ENCODE results near the gene PHF21B. TPM values are rescaled to one million over a fixed set of nuclear protein-coding genes. Genes with fewer than 3 reads are reported as not detected.

PHF21B gene
- total RNA-seq, 1 donor from 2014 or later: 6.7 TPM

DNA sequence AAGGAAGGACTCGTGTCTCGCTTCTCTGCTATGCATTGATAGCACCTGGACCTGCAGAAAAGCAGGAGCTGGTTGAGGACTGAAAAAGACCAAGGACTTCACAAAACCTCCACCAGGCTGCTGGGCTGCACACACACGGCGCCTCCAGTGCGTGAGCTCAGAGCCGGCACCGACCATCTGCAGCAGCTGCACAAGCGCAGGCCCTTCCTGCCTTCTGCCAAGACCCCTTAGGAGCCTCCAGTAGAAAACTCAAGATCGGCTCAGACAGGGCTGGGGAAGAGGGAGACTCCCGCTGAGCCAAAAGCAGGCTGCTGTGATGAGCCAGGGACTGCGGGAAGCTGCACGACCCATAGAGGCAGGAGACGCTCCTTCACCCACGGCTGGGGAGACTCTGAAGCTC, 70.9 kb downstream of the PHF21B start:
- Mint-ChIP-seq H3K4me3 (no peak overlapping the region), H3K36me3 (peaks cover 11% of the 10 kb centered on the region), H3K27ac (peak overlapping the region; percentile 50), H3K4me1 (peaks cover 36% of the 10 kb centered on the region), H3K27me3 (ENCODE audit: insufficient read depth, low read depth) (peaks cover 4% of the 10 kb centered on the region), H3K9me3 (no peaks in the 10 kb centered on the region)
- H3K27ac ChIP-seq: no peak overlapping the region
- TF ChIP-seq, protein P1, sequence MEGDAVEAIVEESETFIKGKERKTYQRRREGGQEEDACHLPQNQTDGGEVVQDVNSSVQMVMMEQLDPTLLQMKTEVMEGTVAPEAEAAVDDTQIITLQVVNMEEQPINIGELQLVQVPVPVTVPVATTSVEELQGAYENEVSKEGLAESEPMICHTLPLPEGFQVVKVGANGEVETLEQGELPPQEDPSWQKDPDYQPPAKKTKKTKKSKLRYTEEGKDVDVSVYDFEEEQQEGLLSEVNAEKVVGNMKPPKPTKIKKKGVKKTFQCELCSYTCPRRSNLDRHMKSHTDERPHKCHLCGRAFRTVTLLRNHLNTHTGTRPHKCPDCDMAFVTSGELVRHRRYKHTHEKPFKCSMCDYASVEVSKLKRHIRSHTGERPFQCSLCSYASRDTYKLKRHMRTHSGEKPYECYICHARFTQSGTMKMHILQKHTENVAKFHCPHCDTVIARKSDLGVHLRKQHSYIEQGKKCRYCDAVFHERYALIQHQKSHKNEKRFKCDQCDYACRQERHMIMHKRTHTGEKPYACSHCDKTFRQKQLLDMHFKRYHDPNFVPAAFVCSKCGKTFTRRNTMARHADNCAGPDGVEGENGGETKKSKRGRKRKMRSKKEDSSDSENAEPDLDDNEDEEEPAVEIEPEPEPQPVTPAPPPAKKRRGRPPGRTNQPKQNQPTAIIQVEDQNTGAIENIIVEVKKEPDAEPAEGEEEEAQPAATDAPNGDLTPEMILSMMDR (IDR thresholded peaks at IDR 0.05): no peak
- TF ChIP-seq EZH2 (IDR thresholded peaks at IDR 0.05): no peak
- no peak for TF ChIP-seq EZH2phosphoT487 (IDR thresholded peaks at IDR 0.05)
- DNase-seq (ENCODE audit: low spot score): no peak
- H4K20me1 ChIP-seq (ENCODE audit: low read depth): peaks cover 93% of the 10 kb centered on the region
- no peak overlapping the region for H2AFZ ChIP-seq (replicated peaks)
- H3K36me3 ChIP-seq: no peaks in the 10 kb centered on the region
- no peak overlapping the region for H3K9ac ChIP-seq
- peaks cover 85% of the 10 kb centered on the region for H3K79me2 ChIP-seq (ENCODE audit: low read depth)
- no peaks in the 10 kb centered on the region for H3K27me3 ChIP-seq
- H3K9me3 ChIP-seq (ENCODE audit: low read depth): no peaks in the 10 kb centered on the region
- H3K4me3 ChIP-seq: no peak overlapping the region
- H3K4me2 ChIP-seq: no peak overlapping the region
- H3K4me1 ChIP-seq: peaks cover 45% of the 10 kb centered on the region
- peaks cover 14% of the 10 kb centered on the region for H3F3A ChIP-seq (ENCODE audit: low read depth)

DNA sequence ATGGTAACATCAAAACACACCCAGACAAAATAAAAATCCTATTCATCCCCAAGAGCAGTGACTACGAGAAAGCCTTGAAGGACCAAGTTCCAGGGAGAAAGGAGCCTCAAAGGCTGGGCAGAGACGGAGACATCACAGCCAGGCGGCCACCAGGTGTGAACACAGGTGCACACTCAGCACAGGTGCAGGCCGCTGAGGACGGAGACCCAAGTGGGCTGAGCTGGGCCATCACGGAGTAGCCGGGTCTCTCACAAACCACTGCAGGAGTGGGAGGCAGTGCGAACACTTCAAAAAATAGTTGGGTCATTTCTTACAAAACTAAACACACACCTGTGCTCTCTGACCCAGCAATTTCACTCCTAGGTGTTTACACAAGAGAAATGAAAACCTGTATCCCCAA, 72.6 kb downstream of the PHF21B start:
- Mint-ChIP-seq H3K27me3 (ENCODE audit: insufficient read depth, low read depth) (peaks cover 4% of the 10 kb centered on the region), H3K9me3 (no peaks in the 10 kb centered on the region), H3K27ac (no peak overlapping the region), H3K4me3 (no peak overlapping the region), H3K36me3 (peaks cover 23% of the 10 kb centered on the region), H3K4me1 (peaks cover 37% of the 10 kb centered on the region)
- TF ChIP-seq, protein P1 (IDR thresholded peaks at IDR 0.05): no peak
- TF ChIP-seq EZH2phosphoT487 (IDR thresholded peaks at IDR 0.05) (no peak), EZH2 (IDR thresholded peaks at IDR 0.05) (no peak)
- Histone ChIP-seq H2AFZ (replicated peaks) (no peak overlapping the region), H3K9me3 (ENCODE audit: low read depth) (no peaks in the 10 kb centered on the region), H3K27ac (no peak overlapping the region), H3K4me1 (peaks cover 34% of the 10 kb centered on the region), H3K4me3 (no peak overlapping the region), H3K27me3 (no peaks in the 10 kb centered on the region), H3K4me2 (no peak overlapping the region), H4K20me1 (ENCODE audit: low read depth) (peaks cover 88% of the 10 kb centered on the region), H3F3A (ENCODE audit: low read depth) (peaks cover 14% of the 10 kb centered on the region), H3K36me3 (no peaks in the 10 kb centered on the region), H3K9ac (no peak overlapping the region), H3K79me2 (ENCODE audit: low read depth) (peaks cover 70% of the 10 kb centered on the region)
- no peak for DNase-seq (ENCODE audit: low spot score)

DNA sequence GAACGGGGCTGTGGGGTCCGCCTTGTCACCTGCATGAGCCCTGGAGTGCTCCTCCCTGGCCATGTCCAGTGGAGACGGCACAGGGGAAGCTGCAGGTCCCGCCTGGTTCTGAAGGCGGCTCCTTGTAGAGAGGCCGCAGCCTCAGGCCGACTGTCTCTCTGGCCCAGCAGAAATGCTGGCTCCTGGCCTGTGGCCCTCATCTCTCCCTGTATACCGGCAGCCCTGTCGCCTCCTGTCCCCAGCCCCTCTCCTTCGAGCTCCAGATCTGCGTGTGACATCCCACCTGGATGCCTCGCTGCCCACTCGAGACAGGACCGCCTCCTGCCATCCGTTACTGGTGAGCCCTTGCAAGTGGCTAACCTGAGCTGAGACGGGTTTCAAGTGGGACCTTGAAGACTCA, 73.6 kb downstream of the PHF21B start:
- H2AFZ ChIP-seq (replicated peaks): no peak overlapping the region
- no peak overlapping the region for H3K27ac Mint-ChIP-seq
- DNase-seq (ENCODE audit: low spot score): no peak
- no peaks in the 10 kb centered on the region for H3K9me3 ChIP-seq (ENCODE audit: low read depth)
- H4K20me1 ChIP-seq (ENCODE audit: low read depth): peaks cover 88% of the 10 kb centered on the region
- no peak overlapping the region for H3K4me3 Mint-ChIP-seq
- H3K36me3 ChIP-seq: no peaks in the 10 kb centered on the region
- no peak for TF ChIP-seq EZH2 (IDR thresholded peaks at IDR 0.05)
- TF ChIP-seq, protein P1 (IDR thresholded peaks at IDR 0.05): no peak
- no peak for TF ChIP-seq EZH2phosphoT487 (IDR thresholded peaks at IDR 0.05)
- H3K9me3 Mint-ChIP-seq: no peaks in the 10 kb centered on the region
- peaks cover 23% of the 10 kb centered on the region for H3K36me3 Mint-ChIP-seq
- peaks cover 65% of the 10 kb centered on the region for H3K79me2 ChIP-seq (ENCODE audit: low read depth)
- H3K9ac ChIP-seq: no peak overlapping the region
- H3K4me2 ChIP-seq: no peak overlapping the region
- H3K27ac ChIP-seq: no peak overlapping the region
- H3K27me3 ChIP-seq: no peaks in the 10 kb centered on the region
- H3K4me3 ChIP-seq: no peak overlapping the region
- H3F3A ChIP-seq (ENCODE audit: low read depth): peaks cover 9% of the 10 kb centered on the region
- H3K4me1 Mint-ChIP-seq: peaks cover 34% of the 10 kb centered on the region
- H3K27me3 Mint-ChIP-seq (ENCODE audit: insufficient read depth, low read depth): peaks cover 4% of the 10 kb centered on the region
- peaks cover 24% of the 10 kb centered on the region for H3K4me1 ChIP-seq

All from neural progenitor cell (in vitro differentiated cells).